ENCODE measurements around the gene SETBP1.

SETBP1 gene

DNA sequence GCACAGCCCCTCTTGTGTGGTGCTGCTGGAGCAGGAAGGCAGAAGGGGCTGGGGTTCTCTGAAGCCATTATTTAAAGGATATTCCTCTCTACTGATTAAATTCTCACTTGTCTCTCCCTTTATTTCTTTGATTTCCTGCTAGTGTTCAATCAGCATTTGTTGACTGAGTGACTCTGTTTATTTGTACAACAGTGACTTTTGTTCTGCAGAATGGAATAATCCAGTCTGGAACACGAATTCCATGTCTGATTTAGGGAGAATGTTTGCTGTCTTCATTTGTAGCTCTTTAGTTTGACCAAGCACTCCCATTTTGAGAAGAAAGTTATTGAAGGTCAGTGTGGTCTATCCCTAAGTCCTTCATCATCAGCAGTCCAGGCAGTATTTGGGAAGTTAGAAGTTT is 141.2 kb downstream of the SETBP1 start:
- in situ Hi-C loops (cut with MboI; ENCODE audit: low pct_unique_long_range_greater_than_20kb, low sequenced_read_pairs): no loop called here
- DNase-seq: no peak

DNA sequence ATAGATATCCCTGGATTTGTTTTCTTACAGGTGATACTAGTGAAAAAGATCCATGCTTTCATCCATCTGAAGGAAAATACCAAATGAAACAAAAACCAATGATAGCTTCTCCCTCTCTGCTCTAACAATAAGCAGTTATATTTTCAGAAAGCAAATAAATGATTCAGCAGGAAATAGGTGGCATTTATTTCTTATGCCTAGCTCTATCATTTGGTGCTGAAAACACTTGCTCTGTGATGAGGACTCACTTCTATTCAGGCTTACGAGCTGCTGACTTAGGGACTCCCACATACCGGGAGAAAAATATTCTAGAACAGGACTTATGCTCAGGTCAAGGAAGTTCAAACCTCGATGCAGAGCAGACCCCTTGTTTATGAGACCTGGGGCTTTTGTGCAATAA is 142.6 kb downstream of the SETBP1 start:
- in situ Hi-C loops (cut with MboI; ENCODE audit: low pct_unique_long_range_greater_than_20kb, low sequenced_read_pairs): no loop called here
- no peak for DNase-seq

DNA sequence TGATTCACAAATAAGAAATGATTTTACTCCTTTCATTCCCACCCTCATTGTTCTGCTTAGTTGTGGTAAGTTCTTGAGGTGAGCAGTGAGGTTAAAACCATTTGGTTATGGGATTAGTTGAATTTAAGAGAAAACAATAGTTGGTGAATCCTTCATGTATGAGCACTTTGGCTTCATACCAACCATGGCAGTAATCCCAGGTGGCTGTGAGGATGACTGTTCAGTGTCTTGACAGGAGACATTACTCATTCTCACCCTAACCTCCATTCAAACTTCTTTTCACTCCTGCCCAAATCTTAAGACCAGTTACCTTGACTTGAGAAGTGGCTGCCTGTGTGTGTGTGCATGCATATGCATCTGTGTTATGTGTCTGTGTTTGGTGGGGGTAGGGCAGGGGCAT is 143.1 kb downstream of the SETBP1 start:
- in situ Hi-C loops (cut with MboI; ENCODE audit: low pct_unique_long_range_greater_than_20kb, low sequenced_read_pairs): no loop called here
- DNase-seq: no peak

DNA sequence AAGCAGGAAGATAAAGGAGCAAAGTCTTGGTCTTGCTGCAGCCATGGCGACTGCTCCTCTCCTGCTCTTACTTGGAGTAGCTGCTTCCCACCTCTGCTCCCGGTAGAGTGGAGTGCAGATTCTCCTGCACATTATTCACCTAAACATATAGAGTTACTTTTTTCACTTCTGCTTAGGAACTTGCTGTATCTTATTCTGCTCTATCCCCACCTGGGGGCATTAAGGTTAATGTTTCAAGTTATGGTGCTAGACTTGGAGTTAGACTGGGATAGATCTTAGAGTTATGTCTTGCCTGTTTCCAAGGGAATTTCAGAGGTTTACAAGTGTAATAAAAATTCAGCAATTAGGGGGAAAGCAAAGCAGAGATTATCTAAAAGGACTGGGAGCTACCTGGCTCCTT is 144.2 kb downstream of the SETBP1 start:
- DNase-seq: no peak
- in situ Hi-C loops (cut with MboI; ENCODE audit: low pct_unique_long_range_greater_than_20kb, low sequenced_read_pairs): no loop called here

DNA sequence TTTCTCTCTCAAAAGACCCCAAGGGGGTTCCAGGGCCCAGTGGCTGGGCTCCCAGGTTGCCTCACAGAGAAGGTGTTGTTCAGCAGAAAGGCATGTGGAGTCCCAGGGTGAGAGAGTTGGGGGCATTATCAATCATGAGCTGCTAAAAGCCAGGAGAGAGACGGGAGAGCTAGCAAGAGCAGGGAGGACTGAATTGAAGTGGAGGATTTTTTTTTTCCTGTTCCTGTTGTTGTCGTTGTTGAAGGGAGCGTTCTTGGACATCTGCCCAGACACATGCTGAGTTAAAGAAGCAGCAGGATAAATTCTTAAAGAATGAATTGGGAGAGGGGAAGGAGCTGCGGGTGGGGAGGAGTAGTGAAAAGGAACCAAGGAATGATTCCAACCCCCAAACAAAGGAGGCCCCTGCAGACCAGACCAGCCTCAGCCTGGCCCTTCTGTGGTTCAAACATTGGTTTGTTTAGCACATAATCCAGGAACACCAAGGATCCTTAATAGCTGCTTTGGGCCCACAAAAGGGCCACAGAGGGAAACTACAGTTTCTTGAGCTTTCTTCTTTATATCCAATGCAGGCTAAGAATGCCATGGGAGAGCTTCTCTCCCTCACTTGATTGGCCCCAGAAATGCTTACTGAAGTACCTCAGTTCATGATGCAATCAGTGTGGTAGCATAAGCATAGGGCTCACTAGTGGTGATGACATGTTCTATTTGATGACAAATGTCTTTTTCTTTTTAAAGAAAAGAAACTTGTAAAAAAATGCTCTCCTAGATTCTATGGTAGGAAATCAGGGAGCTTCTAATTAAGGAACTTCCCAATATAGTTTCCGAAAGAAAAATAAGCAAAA is 146.0 kb downstream of the SETBP1 start:
- in situ Hi-C loops (cut with MboI; ENCODE audit: low pct_unique_long_range_greater_than_20kb, low sequenced_read_pairs): no loop called here
- DNase-seq: peak; percentile 30

DNA sequence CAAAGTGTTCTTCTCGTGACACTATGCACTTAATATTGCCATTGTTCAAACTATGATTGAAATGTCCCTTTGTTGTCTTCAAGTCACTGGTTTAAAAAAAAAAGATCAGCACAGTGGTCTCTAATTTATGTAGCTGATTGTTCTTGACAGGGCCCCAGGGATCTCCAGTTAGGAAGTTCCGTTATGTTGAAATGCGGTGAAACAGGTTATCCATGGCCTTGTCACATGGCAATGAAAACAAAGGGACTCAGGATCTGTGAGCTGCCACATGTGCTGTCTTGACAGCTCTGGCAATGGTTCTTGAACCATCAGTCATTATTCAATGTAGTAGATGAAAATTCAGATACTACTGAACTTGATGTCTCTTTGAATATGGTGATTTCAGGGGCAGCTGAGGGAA is 147.4 kb downstream of the SETBP1 start:
- in situ Hi-C loops (cut with MboI; ENCODE audit: low pct_unique_long_range_greater_than_20kb, low sequenced_read_pairs): no loop called here
- no peak for DNase-seq

DNA sequence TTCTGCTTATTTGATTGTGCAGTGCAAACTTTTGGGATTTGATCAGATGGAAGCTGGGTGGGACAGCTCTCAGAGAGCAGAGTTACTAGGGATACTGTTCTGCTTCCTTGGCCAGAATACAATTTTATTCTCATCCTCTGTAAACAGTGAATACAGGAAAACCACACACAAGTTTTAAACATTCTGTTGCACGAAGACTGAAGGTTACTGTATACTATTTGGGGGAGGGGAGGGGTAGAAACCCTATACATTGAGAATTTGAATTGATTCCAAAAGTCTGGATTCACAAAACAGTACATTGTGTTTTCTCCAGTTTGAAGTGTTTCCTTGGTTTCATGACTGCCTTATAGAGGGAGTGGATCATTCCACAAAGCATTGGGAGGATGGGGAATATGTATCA is 149.9 kb downstream of the SETBP1 start:
- in situ Hi-C loops (cut with MboI; ENCODE audit: low pct_unique_long_range_greater_than_20kb, low sequenced_read_pairs): no loop called here
- no peak for DNase-seq

DNA sequence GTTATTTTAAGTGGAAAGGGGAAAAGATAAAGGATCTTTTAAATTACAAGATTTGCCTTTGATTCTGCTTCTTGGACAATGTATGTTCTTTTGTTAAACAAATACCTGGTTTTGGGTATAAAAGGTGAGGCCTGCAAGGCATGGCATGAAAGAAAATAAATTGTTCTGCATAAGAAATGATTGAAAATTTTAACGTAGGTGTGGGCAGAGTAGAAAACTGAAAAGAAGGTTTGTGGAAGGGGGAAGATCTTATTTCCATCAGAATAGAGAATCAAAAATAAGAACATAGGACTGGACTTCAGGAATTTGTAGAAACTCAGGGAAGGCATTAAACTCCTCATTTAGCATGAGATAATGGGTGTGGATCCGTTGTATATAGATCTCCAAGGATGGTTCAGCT is 153.1 kb downstream of the SETBP1 start:
- no peak for DNase-seq
- in situ Hi-C loops (cut with MboI; ENCODE audit: low pct_unique_long_range_greater_than_20kb, low sequenced_read_pairs): no loop called here

DNA sequence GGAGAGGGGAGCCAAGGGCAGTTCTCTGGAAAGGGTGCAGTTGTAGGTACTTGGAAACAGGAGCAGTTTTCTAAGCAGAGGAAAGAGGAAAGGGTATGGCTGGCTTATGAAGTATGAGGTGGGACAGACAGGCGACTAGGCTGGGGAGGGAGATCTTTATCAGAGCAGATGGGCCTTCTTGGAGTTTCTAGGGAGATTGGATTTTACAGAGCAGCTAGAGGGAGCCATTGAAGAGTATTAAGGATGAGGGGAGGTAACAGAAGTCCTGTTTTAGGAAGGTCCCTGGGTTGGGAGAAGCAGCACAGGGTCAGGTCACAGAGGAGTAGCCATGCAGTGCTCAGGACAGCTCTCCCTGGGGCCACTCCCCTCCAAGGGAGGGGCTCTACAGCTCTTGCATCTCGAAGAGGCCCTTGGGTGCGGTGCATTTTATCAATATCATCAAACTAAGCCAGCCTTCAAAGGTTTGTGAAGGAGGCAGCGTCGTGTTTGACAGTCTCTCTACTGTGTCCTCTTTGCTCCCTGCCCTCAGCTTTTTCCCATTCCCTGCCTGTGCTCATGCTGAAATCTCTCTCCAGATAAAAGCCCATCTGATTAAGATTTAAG is 154.3 kb downstream of the SETBP1 start:
- no peak for DNase-seq
- in situ Hi-C loops (cut with MboI; ENCODE audit: low pct_unique_long_range_greater_than_20kb, low sequenced_read_pairs): no loop called here

DNA sequence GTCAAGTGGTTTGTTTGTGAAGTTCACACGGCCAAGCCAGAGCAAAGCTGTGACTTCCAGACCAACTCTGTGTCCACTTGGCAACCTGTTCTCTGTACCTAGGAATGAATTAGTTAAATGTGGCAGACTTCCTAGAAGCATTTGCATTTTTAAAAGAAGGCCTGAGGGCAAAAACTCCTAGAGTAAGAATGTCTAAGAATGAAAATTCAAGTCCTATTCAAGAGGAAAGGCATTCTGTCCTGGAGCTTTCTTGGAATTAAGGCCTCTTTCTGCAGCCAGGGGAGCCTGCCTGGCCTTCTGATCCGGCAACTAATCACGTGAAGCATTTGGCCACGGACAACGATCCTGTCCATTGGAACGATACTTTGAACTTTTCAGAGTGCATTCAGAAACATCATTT is 155.0 kb downstream of the SETBP1 start:
- in situ Hi-C loops (cut with MboI; ENCODE audit: low pct_unique_long_range_greater_than_20kb, low sequenced_read_pairs): no loop called here
- DNase-seq: no peak

DNA sequence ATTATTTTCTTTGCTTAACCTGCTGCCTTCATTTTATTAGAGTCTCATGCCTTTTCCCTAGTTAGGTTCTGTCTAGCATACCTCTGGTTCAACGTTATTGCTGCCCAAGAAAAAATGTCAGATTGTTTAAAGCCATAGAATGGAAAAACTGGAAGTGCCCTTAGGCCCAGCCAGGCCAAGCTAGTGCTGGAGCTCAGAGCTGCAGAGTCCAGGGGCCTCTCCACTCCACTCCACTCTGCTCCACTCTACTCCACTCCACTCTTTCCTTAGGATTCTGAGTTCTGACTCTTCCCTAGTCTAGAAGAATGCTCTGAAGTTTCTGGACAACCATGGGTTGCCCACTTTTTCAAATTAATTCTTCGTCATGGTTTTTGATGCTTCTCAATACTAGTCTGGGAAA is 155.6 kb downstream of the SETBP1 start:
- in situ Hi-C loops (cut with MboI; ENCODE audit: low pct_unique_long_range_greater_than_20kb, low sequenced_read_pairs): no loop called here
- DNase-seq: no peak

DNA sequence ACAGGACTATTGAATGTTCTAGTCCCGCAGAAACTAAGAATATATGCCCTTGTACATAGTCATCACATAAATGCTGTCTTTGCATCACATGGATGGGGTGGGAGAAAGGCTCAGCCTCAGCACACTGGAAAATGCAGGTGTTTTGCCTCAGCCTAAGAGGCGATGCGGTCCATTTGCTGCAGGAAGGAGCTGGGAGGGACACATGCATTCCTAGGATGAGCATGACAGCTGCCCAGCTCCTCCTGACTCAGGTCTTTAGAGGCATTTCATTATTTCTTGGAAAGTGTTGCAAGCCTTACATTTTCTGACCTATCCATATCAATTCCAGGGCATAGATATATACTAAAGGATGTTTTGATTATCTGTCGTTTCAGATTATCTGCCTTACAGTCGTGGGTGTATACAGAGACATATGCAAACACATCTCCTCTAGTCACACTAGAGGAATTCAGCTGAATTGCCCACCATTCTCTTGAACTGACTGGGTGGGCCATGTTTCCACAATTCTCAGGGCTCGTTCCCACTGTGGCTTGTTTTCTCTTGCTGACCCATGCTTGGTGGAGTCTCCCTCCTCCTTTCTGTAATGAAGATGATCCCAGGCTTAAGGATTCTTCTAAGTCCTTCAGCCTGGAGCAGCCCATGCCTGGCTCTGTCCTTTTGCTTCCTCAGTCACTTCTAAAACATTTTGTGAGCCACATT is 156.9 kb downstream of the SETBP1 start:
- DNase-seq: no peak
- in situ Hi-C loops (cut with MboI; ENCODE audit: low pct_unique_long_range_greater_than_20kb, low sequenced_read_pairs): no loop called here

DNA sequence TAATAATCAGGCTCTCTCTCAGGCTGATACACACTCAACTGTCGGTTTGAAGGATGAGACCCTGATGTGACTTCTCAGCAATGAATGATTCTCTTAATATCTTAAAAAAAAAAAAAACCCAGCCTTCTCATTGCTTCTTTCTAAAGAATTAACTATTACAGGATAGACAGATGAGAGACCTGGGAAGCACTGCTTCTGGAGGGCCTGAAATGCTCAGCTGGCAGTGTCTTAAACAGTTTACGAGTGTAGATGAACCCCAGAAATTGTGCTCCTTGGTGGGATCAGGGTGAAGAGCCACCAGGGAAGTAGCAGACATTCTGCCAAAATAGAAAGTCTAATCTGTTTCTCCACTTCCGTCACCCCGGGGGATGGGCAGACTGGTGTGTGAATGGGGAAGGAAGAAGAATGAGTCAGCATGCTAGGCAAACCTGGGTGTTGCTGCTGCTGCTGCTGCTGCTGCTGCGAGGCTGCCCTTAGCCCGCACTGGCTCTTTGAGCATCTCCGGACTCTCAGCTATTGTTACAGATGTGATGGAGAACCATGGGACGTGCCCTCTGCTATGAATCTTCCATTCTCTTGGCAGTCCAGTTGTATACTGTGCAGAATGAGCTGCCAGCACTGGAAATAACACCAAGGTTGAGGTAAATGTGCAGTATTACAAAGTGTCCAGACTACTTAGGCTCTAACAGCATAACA is 158.4 kb downstream of the SETBP1 start:
- DNase-seq: peak; percentile 72
- in situ Hi-C loops (cut with MboI; ENCODE audit: low pct_unique_long_range_greater_than_20kb, low sequenced_read_pairs): no loop called here

DNA sequence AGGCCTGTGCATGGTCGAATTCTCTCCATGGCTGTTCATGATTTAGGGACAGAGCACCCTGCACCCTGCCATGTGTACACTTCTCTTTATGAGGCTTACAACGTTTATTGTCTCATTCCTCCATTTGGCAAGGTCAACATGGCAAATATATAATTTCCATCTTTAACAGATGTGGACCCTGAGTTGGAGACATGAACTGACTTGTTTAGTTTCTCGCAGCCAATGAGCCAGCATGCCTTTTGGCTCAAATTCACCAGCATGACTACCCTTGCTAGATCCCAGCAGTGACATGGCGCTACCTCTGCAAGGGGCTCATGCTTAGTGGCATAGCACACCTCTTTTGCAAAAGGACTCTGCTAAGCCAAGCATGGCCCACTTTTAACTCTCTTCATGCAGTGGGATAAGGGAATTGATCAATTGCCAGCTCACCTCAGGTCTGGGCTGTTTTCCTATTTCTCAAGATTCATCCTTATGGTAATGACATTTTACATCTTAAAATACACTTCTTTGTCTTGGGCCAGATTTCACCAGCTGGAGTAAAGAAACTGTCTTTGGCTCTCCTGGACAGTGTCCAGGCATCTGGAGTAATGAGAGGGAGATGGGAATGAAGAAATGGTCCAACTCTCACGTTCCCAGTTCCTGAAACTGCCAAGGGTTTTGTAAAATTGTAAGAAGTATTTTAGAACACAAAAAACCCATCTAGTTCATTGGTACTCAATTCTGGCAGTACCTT is 159.5 kb downstream of the SETBP1 start:
- DNase-seq: no peak
- in situ Hi-C loops (cut with MboI; ENCODE audit: low pct_unique_long_range_greater_than_20kb, low sequenced_read_pairs): no loop called here

DNA sequence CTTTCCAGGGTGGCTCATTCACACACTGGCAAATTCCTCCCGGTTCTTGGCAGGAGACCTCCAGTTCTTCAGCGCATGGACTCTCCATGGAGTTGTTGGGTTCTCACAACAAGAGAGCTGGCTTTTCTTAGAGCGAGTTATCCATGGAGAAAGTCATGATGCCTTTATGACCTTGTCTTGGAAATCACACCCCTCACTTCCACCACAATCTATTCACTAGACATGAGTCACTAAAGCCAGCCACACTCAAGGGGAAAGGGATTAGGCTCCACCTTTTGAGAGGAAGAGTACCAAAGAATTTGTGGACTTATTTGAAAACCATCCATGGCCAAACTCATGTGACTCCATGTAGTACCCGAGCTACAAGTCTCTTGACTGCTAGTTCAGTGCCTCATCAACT is 160.5 kb downstream of the SETBP1 start:
- in situ Hi-C loops (cut with MboI; ENCODE audit: low pct_unique_long_range_greater_than_20kb, low sequenced_read_pairs): no loop called here
- no peak for DNase-seq

DNA sequence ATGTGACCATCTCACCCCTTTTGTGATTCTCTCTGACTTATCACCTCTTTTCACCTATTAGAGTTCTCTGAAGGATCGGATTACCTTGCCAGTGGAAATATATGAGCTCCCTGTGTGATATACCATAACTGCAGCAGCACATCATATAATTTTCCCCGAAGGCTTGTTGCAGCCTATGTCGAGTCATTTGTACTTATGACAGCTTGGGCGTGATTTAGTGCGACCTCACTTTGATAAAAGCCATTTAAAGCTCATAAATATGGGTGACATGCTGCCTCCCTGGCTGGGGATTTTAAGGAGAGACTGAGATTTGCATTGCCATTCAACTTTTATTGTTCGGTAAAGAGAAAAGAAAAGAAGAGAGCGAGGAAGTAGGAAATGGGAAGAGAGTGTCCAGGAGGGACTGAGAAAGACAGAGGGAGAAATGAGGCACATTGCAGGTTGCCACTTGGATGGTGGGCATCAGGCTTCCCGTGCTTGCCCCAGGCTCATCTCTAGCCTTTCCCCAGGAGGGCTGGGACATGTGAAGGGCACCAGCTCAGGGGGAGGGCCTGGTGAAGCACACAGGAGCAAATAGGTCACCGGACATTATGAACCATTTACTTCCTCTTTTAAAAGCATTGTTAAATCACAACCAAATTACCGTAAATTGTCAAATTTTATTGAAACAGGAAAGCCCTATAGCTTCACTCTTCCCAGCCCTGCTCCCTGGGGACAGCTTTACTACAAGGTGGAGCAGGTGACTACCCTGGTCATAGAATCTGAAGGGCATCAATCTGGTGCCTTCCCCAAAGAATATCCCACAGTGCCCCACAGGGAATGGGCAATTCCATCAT is 161.3 kb downstream of the SETBP1 start:
- in situ Hi-C loops (cut with MboI; ENCODE audit: low pct_unique_long_range_greater_than_20kb, low sequenced_read_pairs): no loop called here
- no peak for DNase-seq

DNA sequence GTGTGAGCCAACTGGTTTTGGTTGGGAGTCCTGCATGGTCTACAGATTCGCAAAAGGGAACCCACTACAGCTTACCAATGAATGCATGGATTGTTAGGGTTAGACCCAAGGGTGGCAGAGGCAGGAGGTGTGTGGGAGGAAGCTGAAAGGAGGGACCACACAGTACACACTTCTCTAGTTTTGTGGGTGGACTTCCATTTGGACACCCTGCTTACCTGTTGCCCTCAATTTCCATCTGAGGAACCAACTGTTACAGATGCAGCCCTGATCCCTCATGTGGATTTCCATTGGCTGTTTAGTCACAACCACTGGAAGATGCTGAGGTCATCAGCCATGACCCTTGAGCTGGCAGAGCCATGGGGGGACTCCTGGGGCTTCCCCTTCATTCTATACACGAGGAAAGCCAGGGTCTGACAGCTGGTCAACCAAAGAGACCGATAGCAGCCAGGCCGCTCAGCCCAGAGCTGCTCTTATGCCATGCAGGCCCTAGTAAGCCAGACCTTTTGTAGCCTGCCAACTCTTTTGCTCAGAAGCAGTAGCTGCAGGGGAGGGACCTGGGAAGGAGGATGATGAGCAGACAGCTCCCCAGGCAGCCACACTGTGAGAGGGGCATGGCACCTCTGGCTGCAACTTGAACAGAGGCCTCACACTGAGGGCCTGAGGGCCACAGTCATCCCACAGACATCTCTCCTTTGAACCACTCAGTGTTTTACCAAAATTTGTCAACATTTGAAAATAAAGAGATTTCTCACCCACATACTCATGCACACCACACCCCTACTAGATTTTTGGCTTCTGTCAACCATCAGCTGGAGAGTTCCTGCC is 162.1 kb downstream of the SETBP1 start:
- no peak for DNase-seq
- in situ Hi-C loops (cut with MboI; ENCODE audit: low pct_unique_long_range_greater_than_20kb, low sequenced_read_pairs): no loop called here

DNA sequence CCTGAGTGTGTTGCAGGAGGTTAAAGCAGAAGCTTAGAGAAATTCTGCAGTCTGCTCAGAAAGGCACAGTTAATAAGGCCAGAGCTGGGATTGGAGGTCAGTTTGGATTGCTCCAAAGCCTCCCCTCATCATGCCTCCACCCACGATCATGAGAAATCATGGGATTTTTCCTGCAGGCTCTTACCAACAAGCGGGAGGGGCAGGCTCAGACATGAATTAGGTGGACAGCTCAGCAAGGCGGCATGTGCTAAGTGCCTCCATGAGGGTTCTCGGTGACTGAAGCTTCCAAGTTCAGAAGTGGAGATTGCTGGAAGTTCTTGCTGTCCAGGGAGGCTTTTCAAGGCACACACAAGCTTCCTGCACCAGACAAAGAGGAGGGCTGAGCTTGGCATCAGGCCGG is 163.8 kb downstream of the SETBP1 start:
- DNase-seq: no peak
- in situ Hi-C loops (cut with MboI; ENCODE audit: low pct_unique_long_range_greater_than_20kb, low sequenced_read_pairs): no loop called here

Data from KBM-7 (cell line).